ENCODE data around the gene CYS1.
"Not testable (repeated sequence)": the region's sequence is repeated elsewhere in the genome, so short reads cannot be mapped to it uniquely, and the experiment has no call there.

The CYS1 gene

DNA sequence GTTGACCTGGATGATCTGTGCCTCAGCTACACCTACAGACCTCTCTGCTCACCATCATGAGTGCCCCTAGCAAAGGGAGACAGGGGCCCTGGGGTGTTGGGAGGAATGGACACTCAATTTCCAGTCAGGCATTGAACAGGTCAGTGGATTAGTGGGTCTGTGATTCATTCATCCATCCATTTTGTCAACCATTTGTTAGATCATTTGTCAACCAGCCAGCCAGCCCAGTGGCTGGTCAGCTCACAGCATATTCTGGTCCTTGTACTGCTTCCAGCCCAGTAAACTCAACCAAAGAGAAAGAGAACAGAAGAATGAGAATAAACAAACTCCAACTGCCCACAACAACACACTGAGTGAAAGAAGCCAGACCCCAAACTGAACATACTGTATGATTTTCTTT lies 41.5 kb downstream of the CYS1 start:
- no peaks in the 10 kb centered on the region for H3K9me3 Mint-ChIP-seq
- H3K4me3 Mint-ChIP-seq, result no peak overlapping the region
- peaks cover 6% of the 10 kb centered on the region for H3K27me3 Mint-ChIP-seq
- no peak overlapping the region for H3K27ac Mint-ChIP-seq
- H3K4me1 Mint-ChIP-seq (ENCODE audit: low read depth), result peaks cover 24% of the 10 kb centered on the region
- peaks cover 3% of the 10 kb centered on the region for H3K36me3 Mint-ChIP-seq (ENCODE audit: low read depth)

GRCh38 chr2:10038123-10038522 lies 42.1 kb downstream of the CYS1 start:
- Mint-ChIP-seq H3K27ac (no peak overlapping the region), H3K27me3 (peaks cover 6% of the 10 kb centered on the region)

DNA sequence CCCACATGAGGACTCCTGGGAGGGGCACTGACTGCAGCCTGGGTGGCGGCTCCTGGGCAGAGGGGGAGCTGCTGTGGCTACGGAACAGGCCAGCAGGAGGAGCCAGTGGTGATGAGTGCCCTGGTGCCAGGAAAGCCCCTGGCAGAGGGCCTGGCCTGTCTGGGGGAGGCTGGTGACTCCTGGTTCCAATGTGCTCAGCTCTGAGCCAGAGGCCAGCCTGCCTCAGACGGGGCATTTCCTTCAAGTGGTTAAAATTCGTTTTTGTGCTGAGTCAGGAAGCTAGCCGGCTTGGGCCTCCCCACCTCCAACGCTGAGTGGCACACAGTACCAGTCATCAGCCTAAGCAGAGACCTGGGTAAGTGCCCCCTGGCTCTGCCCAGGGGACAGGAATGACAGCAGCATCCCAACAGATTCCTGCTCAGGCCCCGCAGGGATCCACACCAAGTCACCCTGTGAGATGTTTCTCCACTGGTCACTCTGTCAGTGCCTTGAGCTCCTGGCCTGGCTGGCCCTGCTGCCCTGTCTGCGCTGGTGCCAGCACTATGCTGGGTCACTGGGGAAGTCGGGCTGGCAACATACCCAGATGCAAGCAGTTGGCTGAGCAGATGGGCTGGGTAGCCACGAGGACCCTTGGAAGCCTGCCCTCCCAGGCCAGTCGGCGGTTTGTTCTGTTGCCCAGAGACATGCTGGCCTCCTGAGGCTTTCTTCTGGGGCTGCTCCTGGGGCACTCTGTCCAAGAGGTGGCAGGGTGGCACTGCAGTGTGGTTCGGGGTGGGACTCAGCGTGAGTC lies 43.9 kb downstream of the CYS1 start:
- H3K9me3 Mint-ChIP-seq, result no peaks in the 10 kb centered on the region
- peaks cover 16% of the 10 kb centered on the region for H3K4me1 Mint-ChIP-seq (ENCODE audit: low read depth)
- H3K4me3 Mint-ChIP-seq, result no peak overlapping the region
- no peaks in the 10 kb centered on the region for H3K36me3 Mint-ChIP-seq (ENCODE audit: low read depth)
- no peaks in the 10 kb centered on the region for H3K27me3 Mint-ChIP-seq
- H3K27ac Mint-ChIP-seq, result no peak overlapping the region

More at GRCh38 chr2:10038123-10038522, 42.1 kb downstream of the CYS1 start:
- Mint-ChIP-seq H3K36me3 (ENCODE audit: low read depth) (peaks cover 3% of the 10 kb centered on the region), H3K4me1 (ENCODE audit: low read depth) (peaks cover 24% of the 10 kb centered on the region), H3K4me3 (no peak overlapping the region), H3K9me3 (no peaks in the 10 kb centered on the region)

DNA sequence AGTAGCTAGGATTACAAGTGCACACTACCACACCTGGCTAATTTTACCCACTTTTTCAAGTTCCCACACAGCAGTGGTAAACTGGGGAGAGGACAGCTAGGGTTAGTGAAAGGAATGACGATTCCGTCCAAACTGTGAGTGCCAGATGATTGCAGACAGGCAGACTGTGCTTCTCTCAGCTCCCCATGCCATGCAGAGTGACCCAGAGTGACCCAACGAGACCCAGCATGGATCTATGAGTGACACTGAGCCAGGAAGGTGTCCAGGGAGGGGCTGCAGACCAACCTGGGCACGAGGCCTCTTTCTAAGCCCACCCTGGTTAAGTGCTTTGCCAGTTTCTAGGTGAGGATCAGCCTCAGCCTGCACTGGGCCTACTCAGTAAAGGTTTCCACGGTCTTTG lies 44.6 kb downstream of the CYS1 start:
- H3K4me3 Mint-ChIP-seq, result no peak overlapping the region
- H3K36me3 Mint-ChIP-seq (ENCODE audit: low read depth), result no peaks in the 10 kb centered on the region
- no peaks in the 10 kb centered on the region for H3K27me3 Mint-ChIP-seq
- H3K4me1 Mint-ChIP-seq (ENCODE audit: low read depth), result peaks cover 16% of the 10 kb centered on the region
- no peak overlapping the region for H3K27ac Mint-ChIP-seq
- no peaks in the 10 kb centered on the region for H3K9me3 Mint-ChIP-seq

- no peaks in the 10 kb centered on the region for H3K9me3 Mint-ChIP-seq
- no peaks in the 10 kb centered on the region for H3K36me3 Mint-ChIP-seq (ENCODE audit: low read depth)
- H3K4me1 Mint-ChIP-seq (ENCODE audit: low read depth), result peaks cover 20% of the 10 kb centered on the region
- H3K27ac Mint-ChIP-seq, result no peak overlapping the region
- H3K27me3 Mint-ChIP-seq, result no peaks in the 10 kb centered on the region
- H3K4me3 Mint-ChIP-seq, result no peak overlapping the region
Measured at GRCh38 chr2:10035053-10035422, 45.2 kb downstream of the CYS1 start.

DNA sequence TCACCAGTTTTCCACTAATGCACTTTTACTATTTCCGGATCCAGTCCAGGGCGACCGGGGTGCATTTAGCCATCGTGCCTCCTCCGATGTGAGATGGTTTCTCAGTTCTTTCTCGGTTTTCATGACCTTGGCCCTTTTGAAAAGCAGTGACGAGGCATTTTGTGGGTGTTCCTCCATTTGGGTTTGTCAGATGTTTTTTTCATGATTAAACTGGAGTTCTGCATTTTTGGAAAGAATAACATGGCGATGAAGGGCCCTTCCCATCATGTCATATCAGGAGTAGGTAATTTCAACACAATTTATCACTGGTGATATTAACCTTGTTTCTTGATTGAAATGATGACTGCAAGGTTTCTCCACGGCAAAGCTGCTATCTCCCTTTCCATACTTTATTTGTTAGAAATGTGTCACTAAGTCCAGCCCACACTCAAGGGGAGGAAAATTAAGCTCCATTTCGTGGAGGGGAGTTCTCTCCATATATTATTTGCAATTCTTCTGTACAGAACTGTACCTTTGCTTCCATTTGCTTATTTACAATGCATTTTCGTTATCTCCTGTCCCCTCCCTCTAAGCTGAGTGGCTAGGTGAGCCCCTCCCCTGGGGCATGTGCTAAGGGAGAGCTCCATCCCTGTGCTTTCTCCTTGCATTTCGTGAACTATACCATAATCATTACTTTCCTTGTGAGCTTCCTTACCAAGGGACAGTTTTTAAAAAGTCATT lies 45.7 kb downstream of the CYS1 start:
- no peak overlapping the region for H3K4me3 Mint-ChIP-seq
- H3K27me3 Mint-ChIP-seq, result no peaks in the 10 kb centered on the region
- peaks cover 25% of the 10 kb centered on the region for H3K4me1 Mint-ChIP-seq (ENCODE audit: low read depth)
- H3K36me3 Mint-ChIP-seq (ENCODE audit: low read depth), result no peaks in the 10 kb centered on the region
- no peak overlapping the region for H3K27ac Mint-ChIP-seq
- H3K9me3 Mint-ChIP-seq, result no peaks in the 10 kb centered on the region

GRCh38 chr2:10033251-10034006 lies 46.8 kb downstream of the CYS1 start:
- no peak overlapping the region for H3K27ac Mint-ChIP-seq
- no peaks in the 10 kb centered on the region for H3K9me3 Mint-ChIP-seq
- H3K36me3 Mint-ChIP-seq (ENCODE audit: low read depth), result no peaks in the 10 kb centered on the region
- H3K4me3 Mint-ChIP-seq, result no peak overlapping the region
- no peaks in the 10 kb centered on the region for H3K27me3 Mint-ChIP-seq
- peaks cover 35% of the 10 kb centered on the region for H3K4me1 Mint-ChIP-seq (ENCODE audit: low read depth)

DNA sequence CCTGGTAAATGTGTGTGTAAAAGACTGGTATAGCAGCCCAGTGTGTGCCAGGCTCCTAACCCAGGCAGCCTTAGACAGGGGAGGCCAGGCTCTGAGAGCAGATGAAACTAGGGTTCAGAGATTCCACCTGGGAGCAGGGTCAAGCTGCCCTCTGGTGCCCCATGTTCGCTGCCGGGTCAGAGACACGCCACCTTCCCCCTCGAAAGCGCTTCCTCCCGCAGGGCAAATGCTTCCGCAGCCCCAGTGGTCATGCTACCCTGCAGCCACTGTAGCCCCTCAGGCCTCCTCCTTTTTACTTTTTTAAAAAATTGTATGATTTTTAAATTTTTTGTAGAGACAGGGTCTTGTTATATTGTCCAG lies 47.5 kb downstream of the CYS1 start:
- no peak overlapping the region for H3K4me3 Mint-ChIP-seq
- H3K4me1 Mint-ChIP-seq (ENCODE audit: low read depth), result peaks cover 37% of the 10 kb centered on the region
- no peaks in the 10 kb centered on the region for H3K36me3 Mint-ChIP-seq (ENCODE audit: low read depth)
- no peaks in the 10 kb centered on the region for H3K9me3 Mint-ChIP-seq
- H3K27ac Mint-ChIP-seq, result no peak overlapping the region
- H3K27me3 Mint-ChIP-seq, result no peaks in the 10 kb centered on the region

GRCh38 chr2:10031886-10032745 lies 48.1 kb downstream of the CYS1 start:
- H3K4me3 Mint-ChIP-seq, result no peak overlapping the region
- H3K27me3 Mint-ChIP-seq, result no peaks in the 10 kb centered on the region
- H3K36me3 Mint-ChIP-seq (ENCODE audit: low read depth), result no peaks in the 10 kb centered on the region
- peaks cover 37% of the 10 kb centered on the region for H3K4me1 Mint-ChIP-seq (ENCODE audit: low read depth)
- no peaks in the 10 kb centered on the region for H3K9me3 Mint-ChIP-seq
- H3K27ac Mint-ChIP-seq, result no peak overlapping the region

DNA sequence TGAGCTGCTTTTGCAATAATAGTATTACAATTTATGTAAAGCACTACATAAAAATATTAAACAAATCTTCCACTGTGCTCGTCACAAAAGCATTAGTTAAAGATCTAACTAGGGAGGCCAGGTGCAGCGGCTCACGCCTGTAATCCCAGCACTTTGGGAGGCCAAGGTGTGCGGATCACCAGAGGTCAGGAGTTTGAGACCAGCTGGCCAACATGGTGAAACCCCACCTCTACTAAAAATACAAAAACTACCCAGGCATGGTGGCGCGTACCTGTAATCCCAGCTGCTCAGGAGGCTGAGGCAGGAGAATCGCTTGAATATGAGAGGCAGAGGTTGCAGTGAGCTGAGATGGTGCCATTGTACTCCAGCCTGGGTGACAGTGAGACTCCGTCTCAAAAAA lies 49.4 kb downstream of the CYS1 start:
- not testable (repeated sequence) for H3K4me3 Mint-ChIP-seq; H3K27me3 Mint-ChIP-seq; H3K27ac Mint-ChIP-seq; H3K36me3 Mint-ChIP-seq (ENCODE audit: low read depth); H3K9me3 Mint-ChIP-seq
- peaks cover 32% of the 10 kb centered on the region for H3K4me1 Mint-ChIP-seq (ENCODE audit: low read depth)

DNA sequence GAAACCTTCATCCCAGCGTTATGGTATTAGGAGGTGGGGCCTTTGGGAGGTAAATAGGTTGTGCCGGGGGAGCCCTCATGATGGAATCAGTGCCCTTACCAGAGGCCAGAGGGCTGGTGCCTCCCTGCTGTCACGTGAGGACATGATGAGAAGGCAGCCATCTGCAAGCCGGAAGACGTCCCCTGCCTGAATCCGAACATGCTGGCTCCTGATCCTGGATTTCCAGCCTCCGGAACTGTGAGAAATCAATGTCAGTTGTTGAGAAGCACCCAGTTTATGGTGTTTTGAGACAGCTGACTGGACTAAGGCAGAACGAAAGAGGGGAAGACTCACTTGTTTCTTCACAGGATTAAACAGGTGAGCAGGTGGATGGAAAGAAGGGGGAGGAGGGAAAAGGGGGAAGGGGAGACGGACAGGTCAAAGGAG lies 49.9 kb downstream of the CYS1 start:
- no peak overlapping the region for H3K27ac Mint-ChIP-seq
- H3K27me3 Mint-ChIP-seq, result no peaks in the 10 kb centered on the region
- H3K9me3 Mint-ChIP-seq, result no peaks in the 10 kb centered on the region
- peaks cover 28% of the 10 kb centered on the region for H3K4me1 Mint-ChIP-seq (ENCODE audit: low read depth)
- no peaks in the 10 kb centered on the region for H3K36me3 Mint-ChIP-seq (ENCODE audit: low read depth)
- H3K4me3 Mint-ChIP-seq, result no peak overlapping the region

DNA sequence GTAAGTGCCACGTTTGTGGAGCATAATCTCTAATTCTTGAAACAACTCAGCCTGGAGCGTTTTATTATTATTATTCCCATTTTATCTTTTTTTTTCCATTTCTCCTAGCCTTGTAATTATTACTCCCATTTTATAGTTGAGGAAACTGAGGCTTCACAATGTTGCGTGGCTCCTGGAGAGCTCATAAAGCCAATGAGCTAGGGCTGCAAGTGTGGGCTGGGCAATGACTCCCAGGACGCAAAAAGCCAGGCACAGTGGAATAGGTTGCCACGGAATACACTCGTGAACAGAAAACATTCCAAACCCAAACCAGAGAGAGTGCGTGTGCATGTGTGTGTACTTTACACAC lies 50.4 kb downstream of the CYS1 start:
- Mint-ChIP-seq H3K27ac (peak overlapping the region; percentile 71), H3K9me3 (no peaks in the 10 kb centered on the region), H3K4me1 (ENCODE audit: low read depth) (peaks cover 23% of the 10 kb centered on the region), H3K4me3 (peak overlapping the region; percentile 42), H3K36me3 (ENCODE audit: low read depth) (no peaks in the 10 kb centered on the region), H3K27me3 (no peaks in the 10 kb centered on the region)

DNA sequence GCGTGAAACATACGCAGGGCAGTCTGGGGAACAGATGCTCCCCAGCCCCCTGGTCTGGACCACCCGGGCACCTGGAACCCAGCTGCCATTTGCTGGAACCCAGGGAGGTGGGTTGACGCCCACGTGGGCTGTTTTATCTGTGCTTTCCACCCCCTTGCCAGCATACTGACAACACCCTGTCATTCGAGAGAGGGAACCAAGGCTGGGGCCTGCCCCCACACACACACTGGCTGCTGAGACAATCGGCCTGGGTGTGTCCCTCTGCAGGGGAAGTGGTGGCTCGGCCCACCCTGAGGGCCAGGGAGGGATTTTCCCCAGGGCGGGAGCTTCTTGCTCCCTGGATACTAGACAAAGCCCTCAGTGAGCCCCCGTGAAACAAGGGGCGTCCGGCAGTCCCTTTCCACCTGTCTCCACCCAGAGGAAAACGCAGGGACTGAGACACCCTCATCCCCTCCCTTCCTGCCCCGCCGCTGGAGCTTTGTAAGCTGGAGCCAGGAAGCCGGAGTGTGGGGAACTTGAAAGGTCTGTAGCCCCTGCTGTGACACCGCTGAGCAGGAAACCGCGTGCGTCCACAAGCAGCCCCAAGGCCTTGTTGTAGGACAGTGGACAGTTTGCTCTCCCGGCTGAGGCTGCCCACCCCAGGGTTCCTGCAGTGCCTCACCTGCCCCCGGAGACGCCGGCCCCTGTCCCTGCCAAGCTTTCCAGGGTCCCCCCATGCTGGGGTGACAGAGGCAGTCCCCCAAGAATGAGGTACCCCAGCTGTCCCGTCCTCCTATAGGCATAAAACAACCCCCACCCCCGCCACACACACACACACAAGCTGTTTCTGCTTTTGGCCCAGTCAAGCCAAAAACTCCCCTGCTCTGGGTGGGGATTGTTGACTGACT lies 51.0 kb downstream of the CYS1 start:
- no peaks in the 10 kb centered on the region for H3K9me3 Mint-ChIP-seq
- peak overlapping the region; percentile 71 for H3K27ac Mint-ChIP-seq
- H3K27me3 Mint-ChIP-seq, result no peaks in the 10 kb centered on the region
- no peaks in the 10 kb centered on the region for H3K36me3 Mint-ChIP-seq (ENCODE audit: low read depth)
- H3K4me1 Mint-ChIP-seq (ENCODE audit: low read depth), result peaks cover 21% of the 10 kb centered on the region
- peak overlapping the region; percentile 58 for H3K4me3 Mint-ChIP-seq

Data from stimulated activated naive CD8-positive, alpha-beta T cell treated with anti-CD3 and anti-CD28 coated beads, Interleukin-15, Interleukin-2, amounts not matched to agents 100 ng/mL and 50 ng/mL, for 24 hours (primary cell).